HG03521 (cell line): ENCODE results near the gene SLC25A45.

Source experiments
- ATAC-seq: cut with Tn5 transposase; IDR thresholded peaks from one replicate; pipeline ENCODE4 v1.9.1; 2021; ENCODE audit warnings: mild to moderate bottlenecking, moderate library complexity; ENCODE audit not compliant: unreplicated experiment

Gene SLC25A45

GRCh38 chr11:65327021-65327420 is 55.4 kb downstream of the SLC25A45 start:
- ATAC-seq: no peak

DNA sequence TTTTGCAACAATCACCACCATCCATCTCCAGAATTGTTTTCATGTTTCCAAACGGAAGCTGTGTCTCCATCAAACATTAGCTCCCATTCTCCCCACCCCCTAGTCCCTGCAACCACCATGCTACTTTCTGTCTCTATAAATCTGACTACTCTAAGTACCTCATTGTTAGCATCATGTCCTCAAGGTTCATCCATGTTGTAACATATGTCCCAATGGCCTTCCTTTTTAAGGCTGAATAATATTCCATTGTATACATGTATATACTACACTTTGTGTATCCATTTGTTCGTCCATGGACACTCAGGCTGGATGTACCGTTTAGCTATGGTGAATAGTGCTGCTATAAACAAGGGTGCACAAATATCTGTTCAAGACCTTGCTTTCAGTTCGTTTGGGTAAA is 57.0 kb downstream of the SLC25A45 start:
- no peak for ATAC-seq
